Kidney tubule cell (primary cell): ENCODE data around the gene IHH.

ENCODE experiments used
- DNase-seq: peaks from one replicate; pipeline ENCODE4 v3.0.0-alpha.2; 2018; ENCODE audit warnings: low spot score

IHH gene

DNA sequence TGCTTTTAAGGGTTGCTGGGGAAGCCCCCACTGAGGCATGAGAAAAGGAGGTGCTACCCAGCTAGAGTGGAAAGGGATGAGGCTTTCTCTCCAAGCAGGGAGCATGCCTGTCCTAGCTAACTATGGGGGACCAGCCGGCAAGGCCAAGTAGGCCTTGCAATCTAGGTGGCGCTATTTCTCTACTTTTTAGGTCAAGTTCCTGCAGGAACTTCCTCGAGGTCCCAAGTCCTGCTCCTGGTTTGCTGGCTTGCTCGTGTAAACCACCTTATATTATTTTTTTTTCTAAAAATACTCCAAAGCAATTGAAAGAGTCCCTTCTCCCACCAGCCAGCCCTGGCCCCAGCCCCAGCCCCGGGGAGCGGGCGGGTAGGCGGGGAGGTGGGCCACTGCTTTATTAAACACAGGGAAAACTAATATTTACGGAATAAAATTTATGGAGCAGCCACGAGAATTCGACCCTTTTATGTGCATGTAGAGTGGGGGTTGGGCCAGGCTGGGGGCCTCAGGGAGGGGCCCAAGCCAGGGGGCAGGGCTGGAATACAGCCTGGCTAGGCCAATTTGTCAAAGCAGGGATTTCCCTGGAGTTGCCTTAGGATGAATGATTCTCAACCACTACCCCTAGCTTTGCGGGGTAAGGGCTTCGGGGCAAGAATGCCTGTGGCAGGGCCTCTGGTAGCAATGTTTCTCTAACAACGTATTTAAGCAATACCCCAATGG, 12.8 kb upstream of the IHH start:
- peak; percentile 65 for DNase-seq

- DNase-seq: no peak
These were observed 12.1 kb upstream of the IHH start for GRCh38 chr2:219072741-219073250.

GRCh38 chr2:219071131-219071816, 10.6 kb upstream of the IHH start:
- peak; percentile 43 for DNase-seq

DNA sequence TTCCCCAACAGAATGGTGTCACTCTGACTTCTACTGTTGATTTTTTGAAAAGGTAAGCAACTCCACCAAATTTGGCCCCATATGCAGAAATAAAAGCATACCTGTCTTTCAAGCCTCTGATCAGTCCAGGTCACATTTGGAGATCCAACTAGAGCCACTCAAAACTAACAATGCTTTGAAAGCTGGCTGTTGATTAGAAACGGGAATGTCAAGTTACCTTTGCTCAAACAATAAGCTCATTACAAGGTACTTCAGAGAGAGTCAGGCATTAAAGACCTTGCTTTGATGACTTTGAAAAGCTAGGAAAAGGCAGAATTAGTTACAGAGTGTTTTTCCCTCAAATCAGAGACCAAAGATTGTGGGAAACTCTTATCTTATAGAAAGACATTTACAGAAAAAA, 4.8 kb upstream of the IHH start:
- no peak for DNase-seq

DNA sequence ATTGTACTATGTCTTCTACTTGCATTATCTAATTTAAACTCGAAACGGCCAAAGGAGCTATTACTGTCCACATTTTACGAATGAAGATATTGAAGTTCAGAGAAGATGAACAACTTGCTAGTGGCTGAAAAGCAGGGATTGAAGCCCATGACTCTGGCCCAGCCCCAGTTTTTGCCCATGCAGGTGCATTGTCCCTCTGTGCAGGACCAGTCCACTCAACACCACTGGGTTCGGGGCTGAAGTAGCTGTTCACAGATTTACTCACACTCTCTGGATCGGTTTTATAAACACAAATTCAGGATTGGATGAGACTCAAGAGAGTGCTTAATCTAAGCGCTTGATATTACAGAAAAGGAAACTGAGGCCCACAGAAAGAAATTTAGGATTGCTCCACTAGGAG, 1.4 kb upstream of the IHH start:
- DNase-seq: no peak

DNA sequence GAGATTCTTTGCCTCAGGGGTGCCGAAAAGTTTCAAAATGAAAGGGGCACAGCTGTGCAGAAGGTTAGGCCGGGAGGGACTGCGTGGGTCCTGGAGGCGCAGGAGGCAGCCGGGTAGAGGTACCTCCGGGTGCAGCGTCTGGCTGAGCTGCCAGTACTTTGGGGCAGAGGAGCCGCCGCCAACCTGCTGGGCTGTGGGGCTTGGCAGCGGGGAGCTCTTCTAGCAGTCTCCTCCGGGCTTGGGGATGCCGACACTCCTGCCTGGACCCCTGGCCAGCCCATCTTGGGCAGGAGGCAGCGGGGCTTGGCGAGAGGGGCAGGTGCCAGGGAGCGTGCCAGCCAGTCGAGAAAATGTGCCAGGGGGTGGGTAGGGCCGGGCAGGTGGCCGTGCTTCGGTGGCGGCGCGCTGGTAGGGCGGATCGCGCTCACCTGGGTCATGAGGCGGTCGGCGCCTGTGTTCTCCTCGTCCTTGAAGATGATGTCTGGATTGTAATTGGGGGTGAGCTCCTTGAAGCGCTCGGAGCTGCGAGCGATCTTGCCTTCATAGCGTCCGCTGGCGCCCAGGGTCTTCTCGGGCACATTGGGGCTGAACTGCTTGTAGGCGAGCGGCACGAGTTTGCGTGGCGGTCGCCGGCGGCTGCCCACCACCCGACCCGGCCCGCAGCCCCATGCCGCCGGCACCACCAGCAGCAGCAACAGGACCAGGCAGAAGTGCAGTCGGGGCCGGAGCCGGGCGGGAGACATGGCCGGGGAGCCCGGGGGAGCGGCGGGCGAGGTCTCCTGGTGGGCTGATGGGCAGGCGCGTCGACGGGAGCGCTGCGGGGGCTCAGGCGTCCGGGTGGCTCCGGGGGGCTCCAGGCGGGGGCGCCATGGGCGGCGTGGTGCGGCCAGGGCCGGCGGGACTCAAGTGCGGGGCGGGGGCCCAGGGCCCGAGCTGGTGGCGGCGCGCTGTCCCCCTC, 717 bp downstream of the IHH start:
- no peak for DNase-seq

DNA sequence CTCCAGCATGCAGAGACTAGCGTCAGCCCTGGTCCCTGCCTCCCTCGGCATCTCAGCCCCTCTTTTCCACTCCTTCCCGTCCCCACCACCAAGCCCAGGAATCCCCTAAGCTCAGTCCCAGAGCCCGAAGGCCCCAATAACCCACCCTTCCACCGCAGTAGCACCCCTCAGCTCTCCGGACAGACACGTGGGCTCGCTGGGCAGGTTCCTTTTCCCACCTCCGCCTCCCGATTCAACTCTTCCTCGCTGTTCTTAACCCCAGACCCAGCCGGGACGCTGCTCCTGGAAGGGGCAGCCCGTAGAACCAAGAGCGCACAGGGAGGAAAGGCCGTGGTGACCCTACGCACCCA, 1.4 kb downstream of the IHH start:
- no peak for DNase-seq

DNA sequence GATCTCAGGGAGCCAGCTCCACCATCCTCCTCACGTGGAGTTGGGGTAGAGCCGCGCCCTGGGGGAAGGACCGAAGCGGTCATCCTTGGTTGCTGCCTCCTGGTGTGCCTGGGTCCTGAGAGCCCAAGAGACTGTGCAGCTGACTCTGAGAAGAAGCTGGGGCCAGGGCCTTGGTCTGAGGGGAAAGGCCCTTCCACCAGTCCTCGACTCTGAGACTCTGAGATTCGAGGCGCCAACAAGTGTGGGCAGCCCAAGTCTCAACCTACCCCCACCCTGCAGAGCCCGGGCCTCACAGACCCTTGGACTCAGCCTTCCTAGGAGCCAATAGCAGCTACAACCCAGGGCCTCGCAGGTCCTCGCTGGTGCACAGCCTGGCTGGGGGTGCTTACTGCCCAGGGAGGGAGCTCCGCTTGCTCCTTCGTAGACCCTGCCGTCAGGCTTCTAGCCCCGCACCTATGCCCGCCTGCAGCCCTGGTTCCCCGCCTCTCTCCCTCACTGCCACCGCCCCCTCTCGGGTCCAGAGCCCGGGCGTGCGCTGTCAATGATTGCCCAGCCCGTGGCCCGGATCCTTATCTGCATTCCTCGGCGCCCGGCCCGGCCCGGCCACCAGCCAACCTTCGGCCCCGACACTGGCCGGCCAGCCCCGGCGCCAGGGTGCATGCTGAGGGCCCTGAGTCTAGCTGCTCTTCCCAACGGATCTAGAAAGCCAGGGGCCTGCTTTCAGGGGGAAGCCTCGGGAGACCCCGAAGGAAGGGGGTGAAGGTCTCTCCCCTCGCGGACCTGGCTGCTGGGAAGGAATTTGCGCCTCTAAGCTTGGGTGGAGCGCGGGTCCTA, 2.0 kb downstream of the IHH start:
- DNase-seq: peak; percentile 52

DNA sequence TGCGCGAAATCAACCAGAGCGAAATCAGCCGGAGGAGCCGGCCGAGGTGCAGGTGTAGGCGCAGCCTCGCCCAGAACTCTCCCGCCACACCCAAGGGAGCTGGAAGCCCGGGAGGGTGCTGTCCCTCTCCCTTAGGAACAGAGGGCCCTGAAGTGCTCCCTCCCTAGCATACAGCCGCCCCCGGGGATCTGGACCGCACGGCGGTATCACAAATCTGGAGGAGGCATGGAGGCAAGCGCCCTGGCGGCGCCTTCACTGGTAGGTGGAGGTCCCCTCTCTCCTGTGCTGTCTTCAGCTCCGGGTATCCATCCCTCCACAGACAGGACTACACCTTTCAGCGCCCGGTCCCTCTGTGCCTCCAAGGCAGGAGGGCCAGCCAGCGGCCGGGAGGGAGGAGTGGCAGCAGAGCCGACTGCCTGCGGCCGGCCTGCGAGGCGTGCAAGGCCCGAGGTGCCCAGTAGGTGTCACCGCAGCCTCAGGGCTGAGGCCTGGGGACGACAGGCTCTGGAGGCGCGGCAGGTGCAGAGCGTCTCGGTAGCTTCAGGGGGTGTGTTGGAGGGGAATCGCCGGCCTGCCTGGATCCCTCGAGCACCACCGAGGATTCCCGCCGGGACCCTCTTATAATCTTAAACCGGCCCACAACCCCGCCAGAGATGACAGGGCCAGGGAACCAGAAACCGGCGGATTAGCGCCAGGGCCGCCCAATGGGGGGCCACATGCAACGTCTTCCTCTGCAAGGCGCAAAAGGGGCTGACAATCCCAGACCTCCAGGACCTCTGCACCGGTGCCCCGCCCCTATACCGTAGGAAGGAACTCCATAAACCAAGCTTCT, 2.8 kb downstream of the IHH start:
- peak; percentile 76 for DNase-seq

- no peak for DNase-seq
These were observed 3.6 kb downstream of the IHH start for GRCh38 chr2:219056896-219057708.

DNA sequence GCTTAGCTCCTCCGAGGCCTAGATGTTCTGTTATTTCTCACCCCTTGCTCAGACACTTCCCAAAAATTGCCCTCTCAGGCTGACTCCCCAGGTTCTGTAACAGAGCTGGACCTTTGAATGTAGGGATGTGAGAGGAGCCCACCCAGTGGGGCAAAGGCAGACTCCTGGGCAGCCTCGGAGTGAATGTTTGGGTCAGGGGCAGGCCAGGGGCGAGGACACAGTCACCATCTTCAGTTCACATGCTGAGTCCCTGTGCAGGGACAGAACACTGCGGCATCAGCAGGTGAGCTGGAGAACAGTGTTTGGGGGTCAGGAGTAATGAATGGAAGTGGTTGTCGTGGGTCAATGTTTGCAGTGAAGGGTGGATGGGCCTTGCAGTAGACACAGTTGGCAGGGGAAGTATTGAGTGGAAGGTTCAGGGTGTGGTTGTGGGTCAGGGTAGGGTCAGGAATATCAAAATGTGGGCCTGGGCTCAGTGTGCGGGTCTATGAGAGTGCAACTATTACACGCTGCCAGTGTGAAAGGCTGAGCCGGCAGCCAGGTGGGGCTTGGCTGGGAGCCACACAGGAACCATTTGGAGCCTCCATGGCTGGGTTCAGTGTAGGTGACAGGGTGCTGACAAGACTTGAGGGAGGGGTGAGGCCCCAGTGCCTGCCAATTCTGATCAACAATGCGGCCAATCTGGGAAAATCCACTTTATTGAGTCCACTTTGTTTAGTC, 4.4 kb downstream of the IHH start:
- no peak for DNase-seq

DNA sequence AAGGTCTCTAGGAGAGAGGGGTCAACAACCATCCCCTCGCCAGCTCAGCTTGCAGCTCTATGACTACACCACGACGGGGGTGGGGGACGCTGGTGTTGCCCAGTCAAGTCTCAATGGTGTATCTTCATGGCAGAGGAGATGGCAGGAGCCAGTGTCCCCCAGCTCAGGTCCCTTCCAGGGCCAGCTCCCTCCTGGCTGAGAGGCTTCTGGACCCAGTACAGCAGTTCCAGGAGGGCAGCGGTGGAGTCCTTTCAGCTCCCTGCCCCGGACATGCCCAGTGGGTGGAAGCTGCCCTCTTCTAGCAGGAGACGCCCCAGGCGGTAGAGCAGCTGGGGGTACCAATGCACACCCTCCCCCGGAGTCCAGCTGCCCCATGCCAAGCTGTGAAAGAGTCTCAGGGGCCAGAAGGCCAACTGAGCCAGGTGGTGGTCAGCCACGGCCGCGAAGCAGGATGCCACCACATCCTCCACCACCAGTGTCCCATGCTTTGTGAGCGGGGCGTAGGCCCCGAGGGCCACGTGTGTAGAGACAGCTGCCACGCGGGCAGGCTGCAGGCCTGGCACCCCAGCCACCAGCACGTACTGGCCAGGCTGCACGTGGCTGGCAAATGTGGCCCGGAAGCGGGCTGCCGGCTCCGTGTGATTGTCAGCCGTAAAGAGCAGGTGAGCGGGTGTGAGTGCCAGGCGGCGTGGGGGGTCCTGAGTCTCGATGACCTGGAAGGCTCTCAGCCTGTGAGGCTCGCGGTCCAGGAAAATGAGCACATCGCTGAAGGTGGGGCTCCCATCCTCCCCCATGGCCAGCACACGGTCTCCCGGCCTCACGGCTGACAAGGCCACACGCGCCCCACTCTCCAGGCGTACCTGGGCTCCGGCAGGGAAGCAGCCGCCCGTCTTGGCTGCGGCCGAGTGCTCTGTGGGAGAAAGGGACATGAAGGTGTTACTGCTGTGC, 5.5 kb downstream of the IHH start:
- no peak for DNase-seq

GRCh38 chr2:219049282-219049681, 11.4 kb downstream of the IHH start:
- DNase-seq: no peak

DNA sequence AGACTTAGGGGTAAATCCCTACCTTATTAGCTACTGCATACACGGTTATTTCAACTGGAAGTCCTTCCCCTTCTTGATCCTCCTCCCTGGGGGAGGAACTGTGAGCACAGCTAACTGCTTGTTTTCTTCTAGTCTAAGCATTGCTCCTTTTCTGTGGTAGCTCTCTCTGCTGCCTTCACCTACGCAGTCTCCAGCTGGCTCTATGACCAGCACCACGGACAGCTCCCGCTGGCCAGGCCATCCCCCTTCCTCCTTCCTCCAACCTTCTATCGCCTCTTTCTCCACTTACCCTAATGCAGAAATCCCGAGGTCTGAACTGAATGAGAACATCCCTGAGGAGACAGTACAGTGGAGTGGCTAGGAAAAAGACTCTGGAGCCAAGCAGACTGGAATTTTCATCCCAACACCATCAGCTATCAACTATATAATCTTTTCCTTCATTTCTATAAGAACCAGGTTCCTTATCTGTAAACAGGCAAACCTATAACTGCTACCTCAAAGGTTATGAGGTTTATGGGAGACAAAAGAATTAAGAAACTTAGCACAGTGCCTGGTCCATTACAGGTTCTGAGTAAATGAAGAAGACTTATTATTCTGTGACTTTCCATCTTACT, 14.7 kb downstream of the IHH start:
- DNase-seq: peak; percentile 39

DNA sequence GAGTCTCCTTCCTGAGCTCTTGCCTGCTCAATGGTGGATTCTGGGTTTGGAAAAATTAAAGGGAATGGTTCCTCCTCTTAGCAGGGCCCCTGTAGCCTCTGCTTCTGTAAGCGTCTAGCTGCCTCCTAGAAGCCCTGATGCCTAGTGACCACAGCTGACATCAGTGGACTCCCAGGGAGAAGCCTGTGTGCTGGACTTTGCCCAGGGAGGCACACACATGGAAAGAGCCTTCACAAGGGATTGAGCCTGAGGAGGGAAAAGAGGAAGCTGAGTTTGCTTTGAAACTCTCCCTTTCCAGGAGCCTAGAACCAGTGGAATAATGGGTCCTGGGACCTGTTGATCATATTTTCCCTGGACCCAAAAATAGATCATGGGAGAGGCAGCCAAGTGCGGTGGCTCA, 18.0 kb downstream of the IHH start:
- DNase-seq: no peak

DNA sequence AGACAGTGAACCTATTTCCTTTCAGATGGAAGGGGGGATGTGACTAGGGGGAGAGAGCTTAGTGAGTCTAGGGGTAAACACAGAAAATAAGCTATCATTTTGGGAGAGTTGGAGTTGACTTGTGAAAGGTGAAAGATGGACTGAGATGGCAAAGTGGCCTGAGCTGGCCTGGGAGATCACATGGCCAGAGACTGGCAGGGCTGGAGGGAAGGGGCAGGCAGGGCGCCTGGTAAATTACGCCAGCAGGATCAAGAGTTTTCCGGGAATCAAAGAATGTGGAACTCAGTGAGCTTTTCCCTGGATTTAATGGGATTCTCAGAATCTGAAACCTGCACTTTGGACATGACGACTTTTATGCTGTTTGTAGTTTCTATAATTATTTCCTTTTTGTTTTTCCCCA, 18.6 kb downstream of the IHH start:
- no peak for DNase-seq

- DNase-seq: peak; percentile 59
These were observed 19.5 kb downstream of the IHH start, which contains the start of gene CFAP65 for GRCh38 chr2:219041252-219041651. Gene CFAP65, minus strand, starts transcription at chr2:219041516. Its CDS starts 2,468 bp downstream, at chr2:219039048.
